Liver (tissue), 9 donors: ENCODE data around the gene SDHAF1. TPM values are rescaled to one million over a fixed set of nuclear protein-coding genes. Genes with fewer than 3 reads are reported as not detected.
A peak's percentile ranks its signal among the peaks of the same experiment; 100 is the strongest.
"Not testable (repeated sequence)": the region's sequence is repeated elsewhere in the genome, so short reads cannot be mapped to it uniquely, and the experiment has no call there.

Experiments
- DNase-seq: peaks from one replicate; pipeline ENCODE4 v3.0.0-alpha.2; 2017; ENCODE audit warnings: low spot score
- H3K27ac ChIP-seq, 2 donors: one replicate each; pipeline ENCODE4 v1.7.0; 2013; ENCODE audit warnings: inconsistent platforms in 2 of 2, low read length in 2 of 2, control low read depth in 1 of 2, low read depth in 1 of 2, mild to moderate bottlenecking in 1 of 2
- H3K27me3 ChIP-seq, 4 donors: one replicate each; pipeline versions ENCODE4 v1.6.1 to v1.7.0; 2013; ENCODE audit warnings: low read length in 3 of 4, inconsistent platforms in 1 of 4, mild to moderate bottlenecking in 1 of 4, moderate library complexity in 1 of 4; ENCODE audit not compliant: control insufficient read depth in 4 of 4, insufficient read depth in 4 of 4
- H3K36me3 ChIP-seq, 4 donors: one replicate each; pipeline versions ENCODE4 v1.6.1 to v1.7.0; 2013; ENCODE audit warnings: low read length in 3 of 4, mild to moderate bottlenecking in 3 of 4, low read depth in 1 of 4, moderate library complexity in 1 of 4; ENCODE audit not compliant: control insufficient read depth in 4 of 4, insufficient read depth in 3 of 4
- H3K4me1 ChIP-seq, 4 donors: one replicate each; pipeline versions ENCODE4 v1.6.1 to v1.7.0; 2013; ENCODE audit warnings: low read length in 3 of 4, mild to moderate bottlenecking in 3 of 4, moderate library complexity in 1 of 4; ENCODE audit not compliant: control insufficient read depth in 4 of 4, insufficient read depth in 4 of 4
- H3K4me3 ChIP-seq, 3 donors: one replicate each; pipeline versions ENCODE4 v1.6.1 to v1.7.0; 2013; ENCODE audit warnings: low read length in 3 of 3, control low read depth in 1 of 3, low read depth in 1 of 3, mild to moderate bottlenecking in 1 of 3
- H3K9ac ChIP-seq, 2 donors: one replicate each; pipeline ENCODE4 v1.7.0; 2013; ENCODE audit warnings: low read length in 2 of 2, mild to moderate bottlenecking in 2 of 2, moderate library complexity in 2 of 2, control low read depth in 1 of 2, low read depth in 1 of 2
- H3K9me3 ChIP-seq, 4 donors: one replicate each; pipeline versions ENCODE4 v1.6.1 to v1.7.0; 2013; ENCODE audit warnings: low read length in 3 of 4; ENCODE audit not compliant: control insufficient read depth in 4 of 4
- CTCF ChIP-seq: fragments of 150-350 bp; IDR thresholded peaks from 2 replicates; pipeline ENCODE4 v1.5.1; 2017; ENCODE audit warnings: improper control_type of control experiment, low read depth, low read length; ENCODE audit not compliant: missing input control
- EGR1 ChIP-seq, 2 donors: IDR thresholded peaks; 2 replicates each; pipeline ENCODE4 v1.6.1; 2016 to 2018; ENCODE audit warnings: antibody characterized with exemption in 2 of 2, low read depth in 2 of 2
- FOXA1 ChIP-seq: IDR thresholded peaks from 2 replicates; pipeline ENCODE4 v1.6.1; 2016; ENCODE audit warnings: antibody characterized with exemption
- FOXA2 ChIP-seq: IDR thresholded peaks from 2 replicates; pipeline ENCODE4 v1.6.1; 2016; ENCODE audit warnings: antibody characterized with exemption
- GABPA ChIP-seq, 2 donors: IDR thresholded peaks in 1 of 2; conservative IDR thresholded peaks in 1 of 2; 2 replicates each; pipeline ENCODE4 v1.6.1; 2016; ENCODE audit warnings: antibody characterized with exemption in 2 of 2, mild to moderate bottlenecking in 1 of 2, moderate library complexity in 1 of 2
- HNF4A ChIP-seq, 2 donors: conservative IDR thresholded peaks; 2 replicates each; pipeline ENCODE4 v1.6.1; 2016; ENCODE audit warnings: antibody characterized with exemption in 2 of 2, mild to moderate bottlenecking in 2 of 2
- JUND ChIP-seq, 2 donors: IDR thresholded peaks; 2 replicates each; pipeline ENCODE4 v1.6.1; 2016; ENCODE audit warnings: antibody characterized with exemption in 2 of 2
- MAX ChIP-seq: IDR thresholded peaks from 2 replicates; pipeline ENCODE4 v1.6.1; 2016; ENCODE audit warnings: antibody characterized with exemption
- NR2F2 ChIP-seq: IDR thresholded peaks from 2 replicates; pipeline ENCODE4 v1.6.1; 2016; ENCODE audit warnings: antibody characterized with exemption
- RAD21 ChIP-seq, 2 donors: IDR thresholded peaks; 2 replicates each; pipeline ENCODE4 v1.6.1; 2016; ENCODE audit warnings: antibody characterized with exemption in 2 of 2, mild to moderate bottlenecking in 2 of 2
- REST ChIP-seq: IDR thresholded peaks from 2 replicates; pipeline ENCODE4 v1.6.1; 2016; ENCODE audit warnings: antibody characterized with exemption, mild to moderate bottlenecking
- RXRA ChIP-seq, 2 donors: IDR thresholded peaks; 2 replicates each; pipeline ENCODE4 v1.6.1; 2017 to 2018; ENCODE audit warnings: antibody characterized with exemption in 2 of 2, mild to moderate bottlenecking in 1 of 2
- SP1 ChIP-seq: IDR thresholded peaks from 2 replicates; pipeline ENCODE4 v1.6.1; 2018; ENCODE audit warnings: antibody characterized with exemption, mild to moderate bottlenecking
- TAF1 ChIP-seq: conservative IDR thresholded peaks from 2 replicates; pipeline ENCODE4 v1.6.1; 2016; ENCODE audit warnings: antibody characterized with exemption, mild to moderate bottlenecking
- ZBTB33 ChIP-seq: IDR thresholded peaks from 2 replicates; pipeline ENCODE4 v1.6.1; 2016; ENCODE audit warnings: antibody characterized with exemption
- WGBS: extraction: QIAGEN DNeasy Blood & Tissue Kit; methylation state at CpG from one replicate; pipeline ENCODE4 v1.1.7; 2013; 5-methylcytosine and 5-hydroxymethylcytosine counted together
- polyA plus RNA-seq, 2 donors: library from polyadenylated mRNA; stranded (reverse) in 1 of 2; unstranded in 1 of 2; fragments of 200-250 nt in 1 of 2; fragments of >200 nt in 1 of 2; fragmentation: Nextera tagmentation in 1 of 2; extraction: Ambion mirVana in 1 of 2; gene quantifications; one replicate each; pipeline versions ENCODE4 v1.2.1 to v1.2.3, GENCODE V29; 2013 to 2015
- total RNA-seq, 2 donors: library from RNA; depleted of rRNA; stranded (reverse); fragments of >200 nt; gene quantifications; one replicate each; pipeline ENCODE4 v1.2.3, GENCODE V29; 2014
- donor health status: healthy.
- donor health status: healthy.
- donor health status: healthy.
- donor health status: healthy.
- donor health status: healthy.

SDHAF1 gene
- total and polyA plus RNA-seq, 4 donors: 8.4 to 28.4 (median 18.9) TPM

GRCh38 chr19:35949131-35949530, 45.9 kb upstream of the SDHAF1 start:
- H3K27ac ChIP-seq: no peak overlapping the region
- no peak overlapping the region for H3K9ac ChIP-seq
- no peak for DNase-seq
- H3K4me3 ChIP-seq: no peak overlapping the region
- H3K4me1 ChIP-seq: no peaks in the 10 kb centered on the region
- H3K27me3 ChIP-seq: no peaks in the 10 kb centered on the region
- WGBS: 20% methylated on average over 2 of the region's 2 CpGs
- TF ChIP-seq FOXA1 (no peak), RAD21 (IDR thresholded peaks at IDR 0.05) (no peak), RXRA (IDR thresholded peaks at IDR 0.05) (no peak), HNF4A (conservative IDR thresholded peaks at IDR 0.05) (no peak), FOXA2 (no peak), SP1 (no peak), JUND (IDR thresholded peaks at IDR 0.05) (no peak), EGR1 (IDR thresholded peaks at IDR 0.05; ENCODE audit: low read depth in 2 of 2) (no peak)
- H3K36me3 ChIP-seq: peaks cover 0 to 2% (median 0%) of the 10 kb centered on the region in 4 donors
- H3K9me3 ChIP-seq: no peaks in the 10 kb centered on the region

GRCh38 chr19:35955881-35956634, 38.9 kb upstream of the SDHAF1 start:
- H3K27ac ChIP-seq: no peak overlapping the region
- H3K4me3 ChIP-seq: no peak overlapping the region
- no peaks in the 10 kb centered on the region for H3K36me3 ChIP-seq
- WGBS: 70% methylated on average over 6 of the region's 6 CpGs
- TF ChIP-seq RAD21 (IDR thresholded peaks at IDR 0.05) (no peak), GABPA (IDR thresholded peaks at IDR 0.05 in 1 of 2, conservative IDR thresholded peaks at IDR 0.05 in 1 of 2) (no peak), TAF1 (no peak)
- no peak for DNase-seq
- H3K4me1 ChIP-seq: peaks cover 0 to 6% (median 3%) of the 10 kb centered on the region in 4 donors
- peaks cover 0 to 6% (median 2%) of the 10 kb centered on the region in 4 donors for H3K27me3 ChIP-seq
- no peaks in the 10 kb centered on the region for H3K9me3 ChIP-seq
- no peak overlapping the region for H3K9ac ChIP-seq

- H3K9me3 ChIP-seq, H3K36me3 ChIP-seq, H3K4me3 ChIP-seq, H3K27me3 ChIP-seq, H3K9ac ChIP-seq, DNase-seq, H3K4me1 ChIP-seq, H3K27ac ChIP-seq: not testable (repeated sequence)
- WGBS: 81% methylated on average over 8 of the region's 8 CpGs
Measured at GRCh38 chr19:35957411-35957810, 37.6 kb upstream of the SDHAF1 start.

- Histone ChIP-seq H3K9me3 (no peaks in the 10 kb centered on the region), H3K27me3 (peaks cover 0 to 6% (median 2%) of the 10 kb centered on the region in 4 donors)
Measured at GRCh38 chr19:35958660-35959039, 36.3 kb upstream of the SDHAF1 start.

More at GRCh38 chr19:35958660-35959039, 36.3 kb upstream of the SDHAF1 start:
- TF ChIP-seq GABPA (IDR thresholded peaks at IDR 0.05 in 1 of 2, conservative IDR thresholded peaks at IDR 0.05 in 1 of 2): no peak
- no peak for TF ChIP-seq CTCF
- no peak for TF ChIP-seq NR2F2
- TF ChIP-seq ZBTB33: no peak
- no peak for TF ChIP-seq FOXA1
- no peak for TF ChIP-seq RAD21 (IDR thresholded peaks at IDR 0.05)
- no peak for TF ChIP-seq REST
- no peak for TF ChIP-seq MAX
- no peak for TF ChIP-seq SP1
- TF ChIP-seq HNF4A (conservative IDR thresholded peaks at IDR 0.05): no peak
- no peak for TF ChIP-seq TAF1
- peak overlapping the region in 1 of 3 donors; percentile 29 for H3K4me3 ChIP-seq
- H3K36me3 ChIP-seq: no peaks in the 10 kb centered on the region
- H3K27ac ChIP-seq: no peak overlapping the region
- no peak for DNase-seq
- H3K4me1 ChIP-seq: peaks cover 0 to 6% (median 3%) of the 10 kb centered on the region in 4 donors
- no peak overlapping the region for H3K9ac ChIP-seq
- WGBS: 38% methylated on average over 15 of the region's 15 CpGs
